Measurements from ENCODE around the gene RAE1.

RAE1 gene

GRCh38 chr20:57387945-57388371, 36.9 kb downstream of the RAE1 start:
- Histone ChIP-seq H3K27me3 (ENCODE audit: control insufficient read depth, insufficient read depth, low read length, poor library complexity, severe bottlenecking) (peaks cover 16% of the 10 kb centered on the region), H3K4me3 (ENCODE audit: insufficient read depth, low read depth, low read length) (no peak overlapping the region), H3K36me3 (ENCODE audit: control insufficient read depth, insufficient read depth, low read length) (no peaks in the 10 kb centered on the region), H3K9me3 (ENCODE audit: control insufficient read depth, low read length) (no peaks in the 10 kb centered on the region), H3K4me1 (ENCODE audit: control insufficient read depth, insufficient read depth, low read length) (peaks cover 23% of the 10 kb centered on the region), H3K27ac (ENCODE audit: insufficient read depth, low read depth, low read length, poor library complexity, severe bottlenecking) (no peak overlapping the region)
- 91 to 92% methylated on average over 7 of the region's 7 CpGs for WGBS, 2 experiments

- Histone ChIP-seq H3K27me3 (ENCODE audit: control insufficient read depth, insufficient read depth, low read length, poor library complexity, severe bottlenecking) (peaks cover 16% of the 10 kb centered on the region), H3K27ac (ENCODE audit: insufficient read depth, low read depth, low read length, poor library complexity, severe bottlenecking) (no peak overlapping the region), H3K9me3 (ENCODE audit: control insufficient read depth, low read length) (no peaks in the 10 kb centered on the region), H3K4me1 (ENCODE audit: control insufficient read depth, insufficient read depth, low read length) (peaks cover 29% of the 10 kb centered on the region), H3K4me3 (ENCODE audit: insufficient read depth, low read depth, low read length) (peak overlapping the region; percentile 6), H3K36me3 (ENCODE audit: control insufficient read depth, insufficient read depth, low read length) (no peaks in the 10 kb centered on the region)
- WGBS, 2 experiments, result 5 to 6% methylated on average over 57 of the region's 57 CpGs
Measured at GRCh38 chr20:57388953-57389694, 38.1 kb downstream of the RAE1 start.

GRCh38 chr20:57389695-57390603, 38.9 kb downstream of the RAE1 start:
- 25 to 27% methylated on average over 52 of the region's 52 CpGs for WGBS, 2 experiments
- Histone ChIP-seq H3K4me3 (ENCODE audit: insufficient read depth, low read depth, low read length) (peak overlapping the region; percentile 36), H3K4me1 (ENCODE audit: control insufficient read depth, insufficient read depth, low read length) (peaks cover 31% of the 10 kb centered on the region), H3K27ac (ENCODE audit: insufficient read depth, low read depth, low read length, poor library complexity, severe bottlenecking) (no peak overlapping the region), H3K27me3 (ENCODE audit: control insufficient read depth, insufficient read depth, low read length, poor library complexity, severe bottlenecking) (peaks cover 16% of the 10 kb centered on the region), H3K36me3 (ENCODE audit: control insufficient read depth, insufficient read depth, low read length) (no peaks in the 10 kb centered on the region), H3K9me3 (ENCODE audit: control insufficient read depth, low read length) (no peaks in the 10 kb centered on the region)

- H3K27ac ChIP-seq (ENCODE audit: insufficient read depth, low read depth, low read length, poor library complexity, severe bottlenecking), result no peak within 1 kb of the TSS
- H3K4me1 ChIP-seq (ENCODE audit: control insufficient read depth, insufficient read depth, low read length), result peaks cover 38% of the 10 kb centered on the region
- 10 to 11% methylated on average over 75 to 78 of the region's 78 CpGs for WGBS, 2 experiments
- no peaks in the 10 kb centered on the region for H3K9me3 ChIP-seq (ENCODE audit: control insufficient read depth, low read length)
- peak within 1 kb of the TSS; percentile 69 for H3K4me3 ChIP-seq (ENCODE audit: insufficient read depth, low read depth, low read length)
- peaks cover 16% of the 10 kb centered on the region for H3K27me3 ChIP-seq (ENCODE audit: control insufficient read depth, insufficient read depth, low read length, poor library complexity, severe bottlenecking)
- no peaks in the 10 kb centered on the region for H3K36me3 ChIP-seq (ENCODE audit: control insufficient read depth, insufficient read depth, low read length)
Measured at GRCh38 chr20:57390604-57391438, 39.8 kb downstream of the RAE1 start, which contains the start of gene RBM38. Gene RBM38 (plus strand): TSS chr20:57391396. CDS start chr20:57391582, 186 bp downstream.

- Histone ChIP-seq H3K4me1 (ENCODE audit: control insufficient read depth, insufficient read depth, low read length) (peaks cover 38% of the 10 kb centered on the region), H3K27me3 (ENCODE audit: control insufficient read depth, insufficient read depth, low read length, poor library complexity, severe bottlenecking) (peaks cover 16% of the 10 kb centered on the region), H3K4me3 (ENCODE audit: insufficient read depth, low read depth, low read length) (peak overlapping the region; percentile 69), H3K27ac (ENCODE audit: insufficient read depth, low read depth, low read length, poor library complexity, severe bottlenecking) (no peak overlapping the region), H3K36me3 (ENCODE audit: control insufficient read depth, insufficient read depth, low read length) (peaks cover 6% of the 10 kb centered on the region), H3K9me3 (ENCODE audit: control insufficient read depth, low read length) (no peaks in the 10 kb centered on the region)
- WGBS, 2 experiments, result 1% methylated on average over 85 to 88 of the region's 98 CpGs
Measured at GRCh38 chr20:57391439-57392301, 40.6 kb downstream of the RAE1 start.

GRCh38 chr20:57392512-57393271, 41.6 kb downstream of the RAE1 start:
- peaks cover 38% of the 10 kb centered on the region for H3K4me1 ChIP-seq (ENCODE audit: control insufficient read depth, insufficient read depth, low read length)
- WGBS, 2 experiments, result 64 to 68% methylated on average over 33 of the region's 33 CpGs
- H3K9me3 ChIP-seq (ENCODE audit: control insufficient read depth, low read length), result no peaks in the 10 kb centered on the region
- peak overlapping the region; percentile 69 for H3K4me3 ChIP-seq (ENCODE audit: insufficient read depth, low read depth, low read length)
- H3K27me3 ChIP-seq (ENCODE audit: control insufficient read depth, insufficient read depth, low read length, poor library complexity, severe bottlenecking), result peaks cover 16% of the 10 kb centered on the region
- H3K36me3 ChIP-seq (ENCODE audit: control insufficient read depth, insufficient read depth, low read length), result peaks cover 8% of the 10 kb centered on the region
- no peak overlapping the region for H3K27ac ChIP-seq (ENCODE audit: insufficient read depth, low read depth, low read length, poor library complexity, severe bottlenecking)

GRCh38 chr20:57393321-57394120, 42.5 kb downstream of the RAE1 start:
- Histone ChIP-seq H3K4me1 (ENCODE audit: control insufficient read depth, insufficient read depth, low read length) (peaks cover 40% of the 10 kb centered on the region), H3K36me3 (ENCODE audit: control insufficient read depth, insufficient read depth, low read length) (peaks cover 8% of the 10 kb centered on the region), H3K27ac (ENCODE audit: insufficient read depth, low read depth, low read length, poor library complexity, severe bottlenecking) (no peak overlapping the region), H3K27me3 (ENCODE audit: control insufficient read depth, insufficient read depth, low read length, poor library complexity, severe bottlenecking) (peaks cover 16% of the 10 kb centered on the region), H3K9me3 (ENCODE audit: control insufficient read depth, low read length) (no peaks in the 10 kb centered on the region), H3K4me3 (ENCODE audit: insufficient read depth, low read depth, low read length) (no peak overlapping the region)
- 78 to 87% methylated on average over 14 of the region's 14 CpGs for WGBS, 2 experiments

Measured in ectodermal cell (in vitro differentiated cells).